GM12892 (cell line): Measurements from ENCODE around the gene MMP11.

Source experiments
- POLR2A ChIP-seq: IDR thresholded peaks from 2 replicates; pipeline ENCODE4 v1.6.1; 2011; ENCODE audit warnings: low read depth, low read length, control low read depth
- POLR2AphosphoS5 ChIP-seq: IDR thresholded peaks from 2 replicates; pipeline ENCODE4 v1.6.1; 2011; ENCODE audit warnings: low read depth, low read length, control low read depth
- TAF1 ChIP-seq: IDR thresholded peaks from 2 replicates; pipeline ENCODE4 v1.6.1; 2011; ENCODE audit warnings: low read depth, mild to moderate bottlenecking, control low read depth, low read length, borderline replicate concordance

GRCh38 chr22:23756891-23757290, 15.8 kb upstream of the MMP11 start:
- TF ChIP-seq POLR2A, result no peak
- no peak for TF ChIP-seq POLR2AphosphoS5
- TF ChIP-seq TAF1, result no peak
